Measurements from ENCODE around the gene COX8A. TPM values are rescaled to one million over a fixed set of nuclear protein-coding genes. Genes with fewer than 3 reads are reported as not detected.

Gene COX8A
- total and polyA plus RNA-seq, 2 of the 8 experiments (the other 6 are each of a cell fraction or from before 2014, with no cell fraction given), result 365 to 1,720 TPM

DNA sequence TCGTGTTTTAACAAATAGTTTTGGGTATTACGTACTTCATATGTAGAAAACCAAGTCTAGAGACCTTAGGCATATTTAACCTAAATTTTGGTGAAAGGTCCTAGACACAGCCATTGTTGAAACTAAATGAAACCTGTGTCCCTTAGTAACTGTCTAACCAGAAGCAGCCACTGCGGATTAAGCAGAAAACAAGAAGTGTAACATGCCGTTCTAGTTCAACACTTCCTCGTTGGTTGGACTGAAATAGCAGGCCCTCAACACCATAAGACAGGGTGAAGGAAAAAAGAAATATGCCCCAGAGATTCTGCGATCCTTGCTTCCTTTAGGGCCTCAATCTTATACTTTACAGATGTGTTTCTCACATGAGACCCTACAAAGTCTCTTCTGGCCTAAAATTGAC lies 33.6 kb upstream of the COX8A start (continued):
- TF ChIP-seq, protein P1, sequence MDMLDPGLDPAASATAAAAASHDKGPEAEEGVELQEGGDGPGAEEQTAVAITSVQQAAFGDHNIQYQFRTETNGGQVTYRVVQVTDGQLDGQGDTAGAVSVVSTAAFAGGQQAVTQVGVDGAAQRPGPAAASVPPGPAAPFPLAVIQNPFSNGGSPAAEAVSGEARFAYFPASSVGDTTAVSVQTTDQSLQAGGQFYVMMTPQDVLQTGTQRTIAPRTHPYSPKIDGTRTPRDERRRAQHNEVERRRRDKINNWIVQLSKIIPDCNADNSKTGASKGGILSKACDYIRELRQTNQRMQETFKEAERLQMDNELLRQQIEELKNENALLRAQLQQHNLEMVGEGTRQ (IDR thresholded peaks at IDR 0.05; ENCODE audit: low read length), result no peak
- TF ChIP-seq, protein P2, sequence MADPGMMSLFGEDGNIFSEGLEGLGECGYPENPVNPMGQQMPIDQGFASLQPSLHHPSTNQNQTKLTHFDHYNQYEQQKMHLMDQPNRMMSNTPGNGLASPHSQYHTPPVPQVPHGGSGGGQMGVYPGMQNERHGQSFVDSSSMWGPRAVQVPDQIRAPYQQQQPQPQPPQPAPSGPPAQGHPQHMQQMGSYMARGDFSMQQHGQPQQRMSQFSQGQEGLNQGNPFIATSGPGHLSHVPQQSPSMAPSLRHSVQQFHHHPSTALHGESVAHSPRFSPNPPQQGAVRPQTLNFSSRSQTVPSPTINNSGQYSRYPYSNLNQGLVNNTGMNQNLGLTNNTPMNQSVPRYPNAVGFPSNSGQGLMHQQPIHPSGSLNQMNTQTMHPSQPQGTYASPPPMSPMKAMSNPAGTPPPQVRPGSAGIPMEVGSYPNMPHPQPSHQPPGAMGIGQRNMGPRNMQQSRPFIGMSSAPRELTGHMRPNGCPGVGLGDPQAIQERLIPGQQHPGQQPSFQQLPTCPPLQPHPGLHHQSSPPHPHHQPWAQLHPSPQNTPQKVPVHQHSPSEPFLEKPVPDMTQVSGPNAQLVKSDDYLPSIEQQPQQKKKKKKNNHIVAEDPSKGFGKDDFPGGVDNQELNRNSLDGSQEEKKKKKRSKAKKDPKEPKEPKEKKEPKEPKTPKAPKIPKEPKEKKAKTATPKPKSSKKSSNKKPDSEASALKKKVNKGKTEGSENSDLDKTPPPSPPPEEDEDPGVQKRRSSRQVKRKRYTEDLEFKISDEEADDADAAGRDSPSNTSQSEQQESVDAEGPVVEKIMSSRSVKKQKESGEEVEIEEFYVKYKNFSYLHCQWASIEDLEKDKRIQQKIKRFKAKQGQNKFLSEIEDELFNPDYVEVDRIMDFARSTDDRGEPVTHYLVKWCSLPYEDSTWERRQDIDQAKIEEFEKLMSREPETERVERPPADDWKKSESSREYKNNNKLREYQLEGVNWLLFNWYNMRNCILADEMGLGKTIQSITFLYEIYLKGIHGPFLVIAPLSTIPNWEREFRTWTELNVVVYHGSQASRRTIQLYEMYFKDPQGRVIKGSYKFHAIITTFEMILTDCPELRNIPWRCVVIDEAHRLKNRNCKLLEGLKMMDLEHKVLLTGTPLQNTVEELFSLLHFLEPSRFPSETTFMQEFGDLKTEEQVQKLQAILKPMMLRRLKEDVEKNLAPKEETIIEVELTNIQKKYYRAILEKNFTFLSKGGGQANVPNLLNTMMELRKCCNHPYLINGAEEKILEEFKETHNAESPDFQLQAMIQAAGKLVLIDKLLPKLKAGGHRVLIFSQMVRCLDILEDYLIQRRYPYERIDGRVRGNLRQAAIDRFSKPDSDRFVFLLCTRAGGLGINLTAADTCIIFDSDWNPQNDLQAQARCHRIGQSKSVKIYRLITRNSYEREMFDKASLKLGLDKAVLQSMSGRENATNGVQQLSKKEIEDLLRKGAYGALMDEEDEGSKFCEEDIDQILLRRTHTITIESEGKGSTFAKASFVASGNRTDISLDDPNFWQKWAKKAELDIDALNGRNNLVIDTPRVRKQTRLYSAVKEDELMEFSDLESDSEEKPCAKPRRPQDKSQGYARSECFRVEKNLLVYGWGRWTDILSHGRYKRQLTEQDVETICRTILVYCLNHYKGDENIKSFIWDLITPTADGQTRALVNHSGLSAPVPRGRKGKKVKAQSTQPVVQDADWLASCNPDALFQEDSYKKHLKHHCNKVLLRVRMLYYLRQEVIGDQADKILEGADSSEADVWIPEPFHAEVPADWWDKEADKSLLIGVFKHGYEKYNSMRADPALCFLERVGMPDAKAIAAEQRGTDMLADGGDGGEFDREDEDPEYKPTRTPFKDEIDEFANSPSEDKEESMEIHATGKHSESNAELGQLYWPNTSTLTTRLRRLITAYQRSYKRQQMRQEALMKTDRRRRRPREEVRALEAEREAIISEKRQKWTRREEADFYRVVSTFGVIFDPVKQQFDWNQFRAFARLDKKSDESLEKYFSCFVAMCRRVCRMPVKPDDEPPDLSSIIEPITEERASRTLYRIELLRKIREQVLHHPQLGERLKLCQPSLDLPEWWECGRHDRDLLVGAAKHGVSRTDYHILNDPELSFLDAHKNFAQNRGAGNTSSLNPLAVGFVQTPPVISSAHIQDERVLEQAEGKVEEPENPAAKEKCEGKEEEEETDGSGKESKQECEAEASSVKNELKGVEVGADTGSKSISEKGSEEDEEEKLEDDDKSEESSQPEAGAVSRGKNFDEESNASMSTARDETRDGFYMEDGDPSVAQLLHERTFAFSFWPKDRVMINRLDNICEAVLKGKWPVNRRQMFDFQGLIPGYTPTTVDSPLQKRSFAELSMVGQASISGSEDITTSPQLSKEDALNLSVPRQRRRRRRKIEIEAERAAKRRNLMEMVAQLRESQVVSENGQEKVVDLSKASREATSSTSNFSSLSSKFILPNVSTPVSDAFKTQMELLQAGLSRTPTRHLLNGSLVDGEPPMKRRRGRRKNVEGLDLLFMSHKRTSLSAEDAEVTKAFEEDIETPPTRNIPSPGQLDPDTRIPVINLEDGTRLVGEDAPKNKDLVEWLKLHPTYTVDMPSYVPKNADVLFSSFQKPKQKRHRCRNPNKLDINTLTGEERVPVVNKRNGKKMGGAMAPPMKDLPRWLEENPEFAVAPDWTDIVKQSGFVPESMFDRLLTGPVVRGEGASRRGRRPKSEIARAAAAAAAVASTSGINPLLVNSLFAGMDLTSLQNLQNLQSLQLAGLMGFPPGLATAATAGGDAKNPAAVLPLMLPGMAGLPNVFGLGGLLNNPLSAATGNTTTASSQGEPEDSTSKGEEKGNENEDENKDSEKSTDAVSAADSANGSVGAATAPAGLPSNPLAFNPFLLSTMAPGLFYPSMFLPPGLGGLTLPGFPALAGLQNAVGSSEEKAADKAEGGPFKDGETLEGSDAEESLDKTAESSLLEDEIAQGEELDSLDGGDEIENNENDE (IDR thresholded peaks at IDR 0.05; ENCODE audit: insufficient replicate concordance, low read length), result no peak
- TF ChIP-seq JUN (IDR thresholded peaks at IDR 0.05; ENCODE audit: low read depth, low read length), result no peak
- TF ChIP-seq TCF12 (IDR thresholded peaks at IDR 0.05; ENCODE audit: low read depth, low read length), result no peak
- TF ChIP-seq HDAC2 (IDR thresholded peaks at IDR 0.05; ENCODE audit: borderline replicate concordance in 1 of 2, low read depth in 2 of 2, low read length in 2 of 2), result no peak
